ENCODE data around the gene FOXE1. TPM values are rescaled to one million over a fixed set of nuclear protein-coding genes. Genes with fewer than 3 reads are reported as not detected.

The FOXE1 gene
- total RNA-seq, 6 experiments from 2014 or later = not detected

DNA sequence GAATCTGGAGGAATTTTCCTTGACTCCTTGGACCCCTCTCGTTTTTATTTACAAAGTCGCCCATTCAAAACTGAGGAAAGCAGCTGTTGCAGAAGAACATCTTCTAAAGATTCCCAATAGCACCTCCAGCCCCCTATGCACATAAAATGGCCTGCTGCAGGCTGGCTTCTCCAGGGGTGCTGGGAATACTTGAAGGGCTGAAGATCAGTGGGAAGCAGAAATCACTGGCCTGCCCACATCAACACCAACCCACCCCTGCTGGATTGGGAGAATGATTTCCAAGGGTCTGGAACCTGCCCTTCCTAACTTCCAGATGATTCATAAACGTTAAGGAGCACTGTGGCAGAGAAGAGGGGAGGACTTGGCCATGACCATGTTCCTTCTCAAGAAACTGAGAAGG is 3.0 kb upstream of the FOXE1 start:
- DNase-seq (no peak), ATAC-seq (no peak)
- peaks cover 0 to 27% (median 2%) of the 10 kb centered on the region in 4 donors for H3K4me1 ChIP-seq
- no peaks in the 10 kb centered on the region for H3K36me3 ChIP-seq
- 10% methylated on average over 3 of the region's 3 CpGs for WGBS (ENCODE audit: insufficient coverage, low coverage, low lambda C conversion rate, missing lambda C conversion rate)
- no peak overlapping the region for H3K27ac ChIP-seq
- H3K4me3 ChIP-seq = no peak overlapping the region
- H3K9me3 ChIP-seq = no peaks in the 10 kb centered on the region
- H3K27me3 ChIP-seq = peaks cover 23 to 59% of the 10 kb centered on the region in 2 donors
- TF ChIP-seq CTCF (IDR thresholded peaks at IDR 0.05) (no peak), POLR2A (IDR thresholded peaks at IDR 0.05) (no peak)
- intact Hi-C loops (cut with DNase I) = no loop called here

DNA sequence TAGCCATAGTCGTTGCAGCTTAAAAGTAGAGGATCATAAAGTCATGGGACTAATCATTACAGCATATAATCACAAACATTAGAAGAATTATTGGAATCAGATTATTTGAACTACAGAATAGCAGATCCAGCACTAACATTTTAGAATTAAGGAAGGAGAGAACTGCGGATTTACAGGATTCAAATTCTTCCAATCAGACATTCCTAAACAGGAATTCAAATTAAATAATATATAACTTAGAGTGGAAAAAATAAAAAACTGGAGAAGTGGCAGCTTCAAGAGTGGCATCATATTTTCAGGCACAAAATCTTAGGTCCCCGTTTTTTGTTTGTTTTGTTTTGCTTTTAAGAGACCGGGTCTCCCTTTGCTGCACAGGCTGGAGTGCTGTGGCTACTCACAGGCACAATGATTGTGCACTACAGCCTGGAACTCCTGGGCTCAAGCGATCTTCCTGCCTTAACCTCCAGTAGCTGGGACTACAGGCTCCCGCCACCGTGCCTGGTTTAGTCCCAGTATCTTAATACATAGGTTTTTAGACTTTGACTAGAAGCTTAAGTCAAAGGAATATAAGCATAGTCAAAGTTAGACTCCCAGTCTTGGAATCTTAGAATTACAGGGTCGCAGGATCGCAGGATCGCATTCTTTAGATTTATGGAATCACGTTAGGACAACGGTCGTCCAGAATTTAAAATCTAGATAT is 2.1 kb upstream of the FOXE1 start:
- DNase-seq (no peak), ATAC-seq (no peak)
- intact Hi-C loops (cut with DNase I) = no loop called here
- peaks cover 0 to 27% (median 2%) of the 10 kb centered on the region in 4 donors for H3K4me1 ChIP-seq
- H3K27ac ChIP-seq = no peak overlapping the region
- 19% methylated on average over 13 of the region's 13 CpGs for WGBS (ENCODE audit: insufficient coverage, low coverage, low lambda C conversion rate, missing lambda C conversion rate)
- no peaks in the 10 kb centered on the region for H3K9me3 ChIP-seq
- H3K4me3 ChIP-seq = no peak overlapping the region
- TF ChIP-seq CTCF (IDR thresholded peaks at IDR 0.05) (no peak), POLR2A (IDR thresholded peaks at IDR 0.05) (no peak)
- H3K36me3 ChIP-seq = no peaks in the 10 kb centered on the region
- peaks cover 26 to 63% of the 10 kb centered on the region in 2 donors for H3K27me3 ChIP-seq

DNA sequence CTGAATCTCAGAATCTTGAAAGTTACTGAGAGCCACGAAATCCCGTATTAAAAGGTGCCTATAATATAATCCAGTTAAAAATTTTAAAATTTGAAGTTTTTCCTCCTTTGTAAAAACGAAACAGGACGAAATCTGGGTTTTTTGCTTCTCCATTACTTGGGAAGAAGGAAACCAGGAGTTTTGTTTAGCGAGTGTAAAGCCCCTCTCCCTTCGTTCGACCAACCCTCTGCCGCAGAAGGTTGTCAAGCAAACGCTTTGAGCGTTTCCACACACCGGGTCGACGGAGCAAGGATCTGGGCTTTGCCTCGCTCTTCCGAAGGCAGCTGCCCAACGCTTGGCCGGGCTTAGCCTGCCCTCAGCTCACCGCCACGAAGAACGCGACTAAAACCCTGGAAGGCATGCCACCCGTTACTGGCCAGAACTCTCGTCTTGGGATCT is 1.6 kb upstream of the FOXE1 start:
- intact Hi-C loops (cut with DNase I) = no loop called here
- TF ChIP-seq CTCF (IDR thresholded peaks at IDR 0.05) (no peak), POLR2A (IDR thresholded peaks at IDR 0.05) (no peak)
- H3K9me3 ChIP-seq = no peaks in the 10 kb centered on the region
- ATAC-seq (peak in 1 of 4 donors; percentile 23), DNase-seq (no peak)
- H3K4me1 ChIP-seq = peaks cover 0 to 27% (median 2%) of the 10 kb centered on the region in 4 donors
- H3K36me3 ChIP-seq = no peaks in the 10 kb centered on the region
- H3K27ac ChIP-seq = no peak overlapping the region
- H3K27me3 ChIP-seq = peaks cover 26 to 64% of the 10 kb centered on the region in 2 donors
- no peak overlapping the region for H3K4me3 ChIP-seq
- 11% methylated on average over 19 of the region's 23 CpGs for WGBS (ENCODE audit: insufficient coverage, low coverage, low lambda C conversion rate, missing lambda C conversion rate)

DNA sequence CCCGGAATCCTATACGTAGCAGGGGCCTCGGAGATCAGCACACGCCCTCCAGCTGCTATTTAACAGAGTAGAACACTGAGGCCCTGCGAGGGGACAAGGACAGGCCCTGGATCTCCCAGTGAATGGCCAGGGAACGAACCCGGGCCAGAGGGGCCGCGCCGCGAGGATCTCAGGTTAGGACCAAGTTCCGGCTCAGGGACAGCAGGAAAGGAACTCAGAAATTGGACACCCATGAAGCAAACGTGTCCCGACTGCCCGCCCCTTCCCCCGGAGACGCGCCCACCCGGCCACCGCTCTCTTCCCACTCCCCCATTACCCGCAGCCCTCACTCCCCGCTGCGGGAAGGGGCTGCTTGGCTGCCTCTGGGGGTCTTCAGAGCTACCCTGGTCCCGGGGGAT is 1.0 kb upstream of the FOXE1 start:
- Histone ChIP-seq H3K27ac (no peak overlapping the region), H3K36me3 (no peaks in the 10 kb centered on the region), H3K4me1 (peaks cover 0 to 27% (median 2%) of the 10 kb centered on the region in 4 donors), H3K9me3 (no peaks in the 10 kb centered on the region), H3K27me3 (peaks cover 26 to 68% of the 10 kb centered on the region in 2 donors), H3K4me3 (no peak overlapping the region)
- DNase-seq (no peak), ATAC-seq (no peak)
- WGBS (ENCODE audit: insufficient coverage, low coverage, low lambda C conversion rate, missing lambda C conversion rate) = 5% methylated on average over 4 of the region's 24 CpGs
- intact Hi-C loops (cut with DNase I) = no loop called here
- TF ChIP-seq CTCF (IDR thresholded peaks at IDR 0.05) = no peak
- TF ChIP-seq POLR2A (IDR thresholded peaks at IDR 0.05) = no peak

Data from right lobe of liver (tissue), 6 donors.